OCI-M2 (cell line): ENCODE data around the gene PVALEF.

ENCODE experiments used
- DNase-seq: peaks from one replicate; lab custom pipeline; 2025; ENCODE audit not compliant: unreplicated experiment; lab: John Stamatoyannopoulos, UW

Gene PVALEF

GRCh38 chr17:81128774-81129173 lies 36.5 kb upstream of the PVALEF start:
- DNase-seq = no peak

- no peak for DNase-seq
Observed at GRCh38 chr17:81129289-81129688, 36.0 kb upstream of the PVALEF start.

- DNase-seq = no peak
Observed at GRCh38 chr17:81129711-81130367, 35.5 kb upstream of the PVALEF start.

- no peak for DNase-seq
Observed at GRCh38 chr17:81130385-81131361, 34.6 kb upstream of the PVALEF start.

GRCh38 chr17:81131486-81132196 lies 33.7 kb upstream of the PVALEF start:
- no peak for DNase-seq

GRCh38 chr17:81132197-81132540 lies 33.1 kb upstream of the PVALEF start:
- no peak for DNase-seq

- no peak for DNase-seq
Observed at GRCh38 chr17:81132770-81133723, 32.3 kb upstream of the PVALEF start.

- no peak for DNase-seq
Observed at GRCh38 chr17:81134064-81134781, 31.1 kb upstream of the PVALEF start.

- DNase-seq = no peak
Observed at GRCh38 chr17:81135505-81136278, 29.6 kb upstream of the PVALEF start.

GRCh38 chr17:81136366-81136765 lies 28.9 kb upstream of the PVALEF start:
- DNase-seq = no peak

GRCh38 chr17:81137248-81137647 lies 28.1 kb upstream of the PVALEF start:
- DNase-seq = no peak

GRCh38 chr17:81138083-81138482 lies 27.2 kb upstream of the PVALEF start:
- no peak for DNase-seq

- DNase-seq = no peak
Observed at GRCh38 chr17:81138500-81138899, 26.8 kb upstream of the PVALEF start.

GRCh38 chr17:81139428-81139827 lies 25.9 kb upstream of the PVALEF start:
- no peak for DNase-seq

GRCh38 chr17:81140018-81140417 lies 25.3 kb upstream of the PVALEF start:
- DNase-seq = no peak

- DNase-seq = no peak
Observed at GRCh38 chr17:81140695-81141094, 24.6 kb upstream of the PVALEF start.

- DNase-seq = no peak
Observed at GRCh38 chr17:81142301-81143199, 22.8 kb upstream of the PVALEF start.

- no peak for DNase-seq
Observed at GRCh38 chr17:81143200-81143527, 22.1 kb upstream of the PVALEF start.
